Ovary (tissue), 9 donors: ENCODE data around the gene BAK1. TPM values are rescaled to one million over a fixed set of nuclear protein-coding genes. Genes with fewer than 3 reads are reported as not detected.

Experiments used
- DNase-seq, 5 donors: peaks; one replicate each; pipeline ENCODE4 v3.0.0-alpha.2; 2019 to 2020
- H3K27ac ChIP-seq, 2 donors: fragments of 200-600 bp; one replicate each; pipeline versions ENCODE4 v1.5.1 to v1.8.0; 2019 to 2022
- H3K27me3 ChIP-seq: fragments of 200-600 bp; one replicate; pipeline ENCODE4 v1.8.0; 2022
- H3K36me3 ChIP-seq: fragments of 200-600 bp; sonication (generic); one replicate; pipeline ENCODE4 v1.5.1; 2019
- H3K4me1 ChIP-seq: one replicate; pipeline ENCODE4 v1.8.1; 2013; ENCODE audit warnings: mild to moderate bottlenecking, moderate library complexity; ENCODE audit not compliant: insufficient read depth
- H3K4me3 ChIP-seq: fragments of 200-600 bp; sonication (generic); one replicate; pipeline ENCODE4 v1.5.1; 2017
- H3K9me3 ChIP-seq, 2 donors: fragments of 200-600 bp in 1 of 2; sonication (generic) in 1 of 2; one replicate each; pipeline versions ENCODE4 v1.5.1 to v1.8.1; 2013 to 2019; ENCODE audit warnings: mild to moderate bottlenecking in 1 of 2, moderate library complexity in 1 of 2
- CTCF ChIP-seq, 3 donors: fragments of 450-650 bp in 2 of 3; fragments of 200-600 bp in 1 of 3; IDR thresholded peaks; one replicate each; pipeline versions ENCODE4 v1.5.1 to v1.8.0; 2016 to 2022; ENCODE audit warnings: antibody characterized with exemption in 3 of 3, mild to moderate bottlenecking in 1 of 3
- EP300 ChIP-seq: sonication (generic); formaldehyde crosslinking; IDR thresholded peaks from one replicate; pipeline ENCODE4 v1.6.1; 2017; ENCODE audit warnings: antibody characterized with exemption
- POLR2A ChIP-seq: fragments of 450-650 bp; IDR thresholded peaks from one replicate; pipeline ENCODE4 v1.6.1; 2017; ENCODE audit warnings: antibody characterized with exemption, mild to moderate bottlenecking, moderate library complexity
- WGBS, 3 donors: extraction: QIAGEN DNeasy Blood & Tissue Kit in 1 of 3; methylation state at CpG; one replicate each; pipeline versions ENCODE4 v1.1.5 to v1.1.7; 2013 to 2017; 5-methylcytosine and 5-hydroxymethylcytosine counted together
- intact Hi-C, 4 donors: fragments of 100-400 bp; cut with DNase I; formaldehyde crosslinking; loops; one replicate each; pipeline versions ENCODE4 v1.11.0 to v1.15.1; 2022 to 2023
- polyA plus RNA-seq, 2 donors: library from polyadenylated mRNA; stranded (reverse); fragments of 200-250 nt in 1 of 2; fragments of 350-450 nt in 1 of 2; fragmentation: Illumina TruSeq in 1 of 2; extraction: RNeasy Lipid Tissue Mini Kit (QIAGEN cat#74804) in 1 of 2; gene quantifications; one replicate each; pipeline ENCODE4 v1.2.3, GENCODE V29; 2013 to 2014
- total RNA-seq, 7 donors: library from RNA; depleted of rRNA in 2 of 7; stranded (reverse); fragments of >200 nt in 2 of 7; fragmentation: NEBNext Ultra II Directional in 3 of 7; extraction: Animal tissue kit (Norgen Biotek cat#: 25700) in 3 of 7; gene quantifications; one replicate each; pipeline versions ENCODE4 v1.1.0 to v1.2.4, GENCODE V29; 2016 to 2023
- donor health status: DM: no; HTN: no; CAD: no; lungs with moderate emphysema.
- donor health status: DM: no; HTN: no; CAD: no.
- donor health status: Bipolar disorder and iron deficiency.
- donor health status: DM: yes; HTN: yes; CAD: no.
- donor health status: DM: no; HTN: no; CAD: no.
- donor health status: DM: yes; HTN: yes; CAD: no.

BAK1 gene
- total and polyA plus RNA-seq, 9 donors: 3.9 to 16.9 (median 10.4) TPM

DNA sequence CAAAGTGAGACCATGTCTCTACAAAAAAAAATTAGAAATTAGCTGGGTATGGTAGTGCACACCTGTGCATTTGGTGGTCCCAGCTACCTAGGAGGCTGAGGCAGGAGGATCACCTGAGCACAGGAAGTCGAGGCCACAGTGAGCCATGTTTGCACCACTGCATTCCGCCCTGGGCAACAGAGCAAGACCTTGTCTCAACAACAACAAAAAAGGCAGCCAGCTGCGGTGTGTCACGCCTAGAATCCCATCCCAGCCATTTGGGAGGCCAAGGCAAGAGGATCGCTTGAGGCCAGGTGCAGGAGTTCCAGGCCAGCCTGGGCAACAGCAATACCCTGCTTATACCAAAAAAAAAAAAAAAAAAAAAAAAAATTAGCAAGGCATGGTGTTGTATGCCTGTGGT lies 1.1 kb upstream of the BAK1 start:
- no peaks in the 10 kb centered on the region for H3K36me3 ChIP-seq
- peaks cover 10% of the 10 kb centered on the region for H3K4me1 ChIP-seq
- no peaks in the 10 kb centered on the region for H3K9me3 ChIP-seq
- 85 to 96% (median 91%) methylated on average over 5 of the region's 5 CpGs for WGBS, 3 donors
- intact Hi-C loops: loop anchor here in 2 of 4 donors (10.0 kb wide), 3 partner anchors 54 to 174 kb away; no protein-coding TSS in a partner anchor
- no peaks in the 10 kb centered on the region for H3K27me3 ChIP-seq
- no peak overlapping the region for H3K27ac ChIP-seq
- TF ChIP-seq POLR2A (no peak), EP300 (no peak), CTCF (IDR thresholded peaks at IDR 0.05) (no peak)
- no peak for DNase-seq
- H3K4me3 ChIP-seq: no peak overlapping the region

DNA sequence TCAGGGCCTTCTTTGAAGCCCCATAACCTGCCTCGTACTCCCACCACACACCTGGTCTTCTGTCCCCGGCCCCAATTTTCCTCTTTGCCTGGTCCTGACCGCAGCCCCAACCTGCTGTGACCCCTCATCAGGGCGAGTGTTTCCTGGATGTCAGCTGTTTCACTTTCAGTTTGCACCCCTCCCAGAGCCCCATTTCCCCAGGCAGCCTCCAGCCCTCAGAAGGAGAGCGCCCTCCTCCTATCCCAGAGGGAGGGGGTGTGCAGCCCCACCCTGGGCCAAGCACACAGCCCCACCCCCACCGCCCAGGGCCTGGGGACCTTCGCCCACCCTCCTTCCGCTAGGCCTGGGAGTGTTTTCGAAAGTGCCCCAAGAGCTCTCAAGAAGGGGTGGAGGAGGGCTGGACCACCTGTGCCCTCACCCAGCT lies 1.5 kb downstream of the BAK1 start:
- intact Hi-C loops: loop anchor here in 1 of 4 donors (5.0 kb wide), 1 partner anchor 209 kb away; the partner anchor contains the start of gene LEMD2

GRCh38 chr6:33578164-33578563 lies 1.9 kb downstream of the BAK1 start:
- no peak for DNase-seq
- Histone ChIP-seq H3K4me1 (peaks cover 10% of the 10 kb centered on the region), H3K4me3 (no peak overlapping the region), H3K27me3 (no peaks in the 10 kb centered on the region), H3K27ac (no peak overlapping the region), H3K36me3 (no peaks in the 10 kb centered on the region), H3K9me3 (no peaks in the 10 kb centered on the region)
- intact Hi-C loops: loop anchor here in 1 of 4 donors (5.0 kb wide), 1 partner anchor 209 kb away; the partner anchor contains the start of gene LEMD2
- WGBS, 3 donors: 90 to 97% (median 94%) methylated on average over 7 of the region's 7 CpGs
- no peak for TF ChIP-seq CTCF (IDR thresholded peaks at IDR 0.05)
- no peak for TF ChIP-seq POLR2A
- TF ChIP-seq EP300: no peak

More for the DNA sequence above, 1.5 kb downstream of the BAK1 start:
- DNase-seq: peak in 1 of 5 donors; percentile 28
- H3K36me3 ChIP-seq: no peaks in the 10 kb centered on the region
- no peak overlapping the region for H3K4me3 ChIP-seq
- TF ChIP-seq EP300 (no peak), POLR2A (no peak), CTCF (IDR thresholded peaks at IDR 0.05) (no peak)
- no peak overlapping the region for H3K27ac ChIP-seq
- H3K9me3 ChIP-seq: no peaks in the 10 kb centered on the region
- peaks cover 10% of the 10 kb centered on the region for H3K4me1 ChIP-seq
- no peaks in the 10 kb centered on the region for H3K27me3 ChIP-seq
- WGBS, 3 donors: 73 to 80% (median 75%) methylated on average over 9 of the region's 9 CpGs

- H3K36me3 ChIP-seq: no peaks in the 10 kb centered on the region
- H3K27ac ChIP-seq: peak overlapping the region in 1 of 2 donors; percentile 12
- peaks cover 10% of the 10 kb centered on the region for H3K4me1 ChIP-seq
- H3K4me3 ChIP-seq: no peak overlapping the region
- WGBS, 3 donors: 79 to 90% (median 79%) methylated on average over 6 of the region's 6 CpGs
- no peaks in the 10 kb centered on the region for H3K9me3 ChIP-seq
- DNase-seq: no peak
- TF ChIP-seq CTCF (IDR thresholded peaks at IDR 0.05): no peak
- no peak for TF ChIP-seq POLR2A
- no peak for TF ChIP-seq EP300
- intact Hi-C loops: loop anchor here in 1 of 4 donors (5.0 kb wide), 1 partner anchor 210 kb away; the partner anchor contains the start of gene LEMD2
- H3K27me3 ChIP-seq: no peaks in the 10 kb centered on the region
These were observed 2.4 kb downstream of the BAK1 start for GRCh38 chr6:33577718-33578117.
